Hindlimb muscle (tissue), 1 donor: ENCODE data around the gene MYO7A. TPM values are rescaled to one million over a fixed set of nuclear protein-coding genes. Genes with fewer than 3 reads are reported as not detected.

Experiments used
- DNase-seq: peaks from one replicate; pipeline ENCODE4 v3.0.0-alpha.2; 2013
- polyA plus RNA-seq: library from polyadenylated mRNA; unstranded; fragments of 120-200 nt; gene quantifications from one replicate; pipeline ENCODE4 v1.2.1, GENCODE V29; 2013; ENCODE audit not compliant: insufficient read length

Gene MYO7A
- polyA plus RNA-seq, 1 donor, result 4.8 TPM

DNA sequence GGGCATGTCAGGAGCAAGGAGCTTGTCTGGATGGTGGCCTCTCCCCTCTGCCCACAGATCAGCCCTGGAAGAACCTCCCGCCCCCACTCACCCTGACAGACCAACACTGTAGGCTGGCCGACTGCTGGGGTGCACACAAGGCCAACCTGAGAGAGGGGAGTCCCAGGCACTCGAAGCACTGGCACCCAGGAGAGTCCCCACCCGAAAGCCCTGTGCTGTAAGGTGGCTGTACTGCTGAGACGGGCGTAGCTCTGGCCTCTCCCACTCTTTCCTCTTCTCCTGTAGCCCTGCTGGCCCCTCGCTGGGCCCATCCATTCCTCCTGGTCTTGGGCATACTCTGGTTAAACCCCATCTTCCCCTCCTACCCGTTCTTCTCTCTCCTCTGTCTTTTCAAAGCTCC lies 39.7 kb downstream of the MYO7A start:
- no peak for DNase-seq

DNA sequence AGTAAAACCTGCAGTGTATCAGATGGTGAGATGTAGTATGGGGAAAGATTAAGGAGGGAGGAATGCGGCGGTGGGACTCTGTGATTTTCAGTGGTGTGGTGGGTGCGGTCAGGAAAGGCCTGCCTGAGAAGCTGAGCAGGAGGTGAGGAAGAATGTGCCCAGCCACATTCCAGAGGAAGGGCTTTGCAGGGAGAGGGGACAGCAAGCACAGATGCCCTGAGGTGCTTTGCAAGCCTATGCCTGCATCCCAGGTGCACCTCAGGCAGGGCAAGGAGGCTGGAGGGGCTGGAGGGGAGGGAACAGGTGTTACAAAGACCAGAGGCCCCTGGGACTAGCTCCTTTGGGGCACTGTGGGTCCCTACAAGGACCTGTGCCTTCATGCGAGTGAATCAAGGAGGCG lies 42.1 kb downstream of the MYO7A start:
- no peak for DNase-seq

DNA sequence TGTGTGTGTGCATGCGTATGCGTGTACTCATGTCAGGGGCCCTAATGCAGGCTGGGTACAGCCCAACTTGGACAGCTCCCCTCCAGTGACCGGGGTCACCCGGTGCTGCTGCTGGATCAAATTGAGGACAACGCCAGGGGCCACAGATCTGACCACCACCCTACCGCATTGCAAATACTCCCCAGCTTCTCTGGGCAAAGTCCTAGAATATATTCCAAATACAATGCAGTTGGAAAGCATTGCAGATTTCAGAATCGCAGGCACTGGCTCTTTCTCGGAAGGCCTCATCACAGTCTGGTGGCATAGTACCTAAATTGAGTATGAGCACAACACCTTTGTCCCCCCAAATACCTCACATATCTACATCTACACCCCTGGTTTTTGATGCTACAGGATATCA lies 43.2 kb downstream of the MYO7A start:
- DNase-seq, result no peak

DNA sequence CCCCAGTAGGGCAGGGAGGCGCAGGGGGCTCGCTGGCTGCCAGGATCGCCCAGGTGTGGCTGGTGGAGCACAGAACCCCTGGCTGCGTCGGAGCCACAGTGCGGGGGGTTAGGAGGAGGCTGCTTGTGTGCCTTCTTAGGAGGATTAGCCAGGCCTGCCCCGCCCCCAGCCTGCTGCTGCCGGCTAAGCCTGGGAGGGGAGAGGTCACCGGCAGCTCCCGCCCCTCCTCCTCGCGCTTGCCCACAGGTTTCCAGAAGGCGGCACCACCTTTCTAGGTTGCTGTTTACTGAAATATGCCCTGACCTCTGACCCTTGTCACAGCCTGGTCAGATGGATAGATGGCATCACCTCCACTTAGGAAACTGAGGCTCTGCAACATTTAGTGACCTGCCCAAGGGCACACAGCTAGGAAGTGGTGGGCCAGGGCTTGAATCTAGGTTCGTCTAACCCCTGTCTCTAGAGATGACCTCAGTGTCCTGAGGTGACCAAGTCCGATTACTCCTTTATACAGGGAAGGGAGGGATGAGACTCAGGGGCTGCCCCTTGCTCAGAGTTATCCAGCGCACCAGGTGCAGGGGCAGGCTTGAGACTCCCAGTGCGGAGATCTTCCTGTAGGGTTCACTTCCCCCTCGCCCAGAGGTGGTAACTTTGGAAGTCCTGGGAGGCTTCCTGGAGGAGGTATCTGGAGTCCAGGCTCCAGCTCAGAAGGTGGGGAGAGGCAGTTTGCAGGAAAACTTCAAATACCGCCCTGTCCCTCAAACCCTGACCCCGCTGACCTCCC lies 44.0 kb downstream of the MYO7A start:
- no peak for DNase-seq

DNA sequence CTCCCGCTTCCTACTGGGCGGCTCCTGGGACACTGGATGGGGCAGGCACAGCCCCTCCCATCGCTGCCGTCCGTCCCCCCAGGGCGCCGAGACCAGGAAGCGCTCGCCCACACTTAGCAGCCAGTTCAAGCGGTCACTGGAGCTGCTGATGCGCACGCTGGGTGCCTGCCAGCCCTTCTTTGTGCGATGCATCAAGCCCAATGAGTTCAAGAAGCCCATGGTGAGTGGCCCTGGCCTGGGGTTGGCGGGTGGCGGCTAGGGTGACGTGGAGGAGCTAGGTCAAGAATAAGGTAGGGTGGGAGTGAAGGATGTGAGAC lies 44.6 kb downstream of the MYO7A start:
- DNase-seq, result no peak

DNA sequence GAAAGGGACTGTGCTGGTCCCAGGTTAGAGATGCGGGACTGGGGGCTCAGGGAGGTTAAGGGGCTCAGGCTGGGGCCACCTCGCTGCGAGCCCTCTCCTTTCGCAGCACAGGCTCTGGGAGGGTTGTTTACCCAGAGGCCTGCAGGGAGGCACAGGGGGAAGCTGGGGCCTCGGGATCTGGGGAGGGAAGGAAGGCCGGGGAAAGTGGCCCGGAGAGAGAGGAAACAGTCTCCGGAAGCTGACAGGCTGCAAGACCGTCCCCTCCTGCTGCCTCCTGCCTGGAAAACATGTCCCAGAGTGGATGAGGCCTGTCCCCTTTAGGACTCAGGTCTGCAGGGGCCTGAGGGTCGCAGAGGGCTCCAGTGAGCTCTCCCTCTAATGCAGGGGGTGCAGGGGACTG lies 45.4 kb downstream of the MYO7A start:
- no peak for DNase-seq

DNA sequence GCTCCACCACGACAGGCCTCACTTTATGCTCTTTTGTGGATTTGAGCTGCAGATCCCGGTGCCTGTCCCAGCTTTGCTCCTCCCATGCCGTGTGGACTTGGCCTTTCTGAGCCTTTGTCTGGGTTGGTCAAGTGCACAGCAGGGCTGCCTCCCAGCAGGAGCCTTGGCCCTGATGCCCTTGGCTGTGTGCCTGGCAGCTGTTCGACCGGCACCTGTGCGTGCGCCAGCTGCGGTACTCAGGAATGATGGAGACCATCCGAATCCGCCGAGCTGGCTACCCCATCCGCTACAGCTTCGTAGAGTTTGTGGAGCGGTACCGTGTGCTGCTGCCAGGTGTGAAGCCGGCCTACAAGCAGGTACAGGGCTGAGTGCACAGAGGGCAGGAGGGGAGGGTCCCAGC lies 46.5 kb downstream of the MYO7A start:
- no peak for DNase-seq

DNA sequence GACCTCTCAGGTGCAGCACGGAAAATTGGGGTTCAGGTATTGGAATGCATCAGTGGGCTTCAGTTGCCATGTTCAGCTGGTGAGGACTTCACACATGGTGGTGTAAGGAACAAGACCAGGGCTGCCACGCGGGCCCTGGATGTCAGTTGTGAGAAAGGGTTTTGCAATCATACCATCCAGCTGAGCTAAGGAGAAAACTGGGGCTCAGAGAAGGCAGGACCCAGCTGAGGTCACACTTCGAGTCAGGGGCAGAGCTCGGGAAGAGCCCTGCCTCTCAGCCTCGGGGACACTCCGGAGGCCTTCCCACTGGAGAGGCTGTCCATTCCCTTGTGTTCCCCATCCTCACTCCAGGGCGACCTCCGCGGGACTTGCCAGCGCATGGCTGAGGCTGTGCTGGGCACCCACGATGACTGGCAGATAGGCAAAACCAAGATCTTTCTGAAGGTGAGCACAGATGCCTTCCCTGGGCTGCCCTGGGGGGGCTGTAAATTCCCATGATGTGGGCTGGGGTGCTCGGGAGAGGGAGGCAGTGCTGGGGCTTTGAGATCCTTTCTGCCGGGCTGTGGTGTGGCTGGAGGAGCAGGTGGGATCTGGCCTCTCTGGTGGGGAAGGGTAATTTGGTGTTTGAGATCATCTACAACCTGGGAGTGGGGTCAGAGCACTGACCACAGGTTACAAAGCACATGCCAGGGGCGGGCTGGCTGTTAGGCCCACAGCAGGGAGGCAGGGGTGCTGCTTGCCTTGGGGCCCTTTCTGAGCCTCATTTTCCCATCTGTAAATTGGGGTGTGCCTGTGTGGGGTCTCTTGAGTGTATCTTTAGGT lies 47.2 kb downstream of the MYO7A start:
- DNase-seq, result no peak

DNA sequence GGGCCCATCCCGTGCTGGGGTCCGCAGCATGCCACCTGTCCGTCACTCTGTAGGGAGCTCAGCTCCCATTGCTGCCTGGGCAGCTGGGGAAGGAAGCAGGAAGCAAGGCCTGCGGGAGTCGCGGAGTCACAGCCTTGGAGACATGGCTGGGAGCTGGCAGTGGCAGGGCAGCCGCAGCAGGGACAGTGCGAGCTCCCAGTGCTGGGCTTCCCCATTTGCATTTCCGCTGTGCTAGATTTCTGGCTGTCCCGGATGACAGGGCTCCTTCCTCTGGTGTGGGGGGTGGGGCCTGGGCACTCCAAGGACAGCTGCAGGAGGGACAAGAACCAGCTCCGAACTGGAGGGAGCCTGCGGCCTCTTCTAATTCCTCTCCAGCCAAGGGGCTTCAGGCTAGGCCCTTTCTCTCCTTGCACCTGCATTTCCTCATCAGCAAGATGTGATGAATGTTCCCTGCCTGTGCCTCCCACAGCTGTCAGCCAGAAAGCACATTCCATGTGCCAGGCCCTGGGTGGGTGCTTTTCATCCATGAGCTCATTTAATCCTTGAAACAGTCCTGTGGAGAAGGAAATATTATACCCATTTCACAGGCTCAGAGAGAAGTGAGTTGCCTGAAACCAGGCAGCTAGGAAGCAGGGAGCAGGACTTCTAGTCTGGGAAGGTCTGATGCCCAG lies 48.0 kb downstream of the MYO7A start:
- DNase-seq, result no peak

DNA sequence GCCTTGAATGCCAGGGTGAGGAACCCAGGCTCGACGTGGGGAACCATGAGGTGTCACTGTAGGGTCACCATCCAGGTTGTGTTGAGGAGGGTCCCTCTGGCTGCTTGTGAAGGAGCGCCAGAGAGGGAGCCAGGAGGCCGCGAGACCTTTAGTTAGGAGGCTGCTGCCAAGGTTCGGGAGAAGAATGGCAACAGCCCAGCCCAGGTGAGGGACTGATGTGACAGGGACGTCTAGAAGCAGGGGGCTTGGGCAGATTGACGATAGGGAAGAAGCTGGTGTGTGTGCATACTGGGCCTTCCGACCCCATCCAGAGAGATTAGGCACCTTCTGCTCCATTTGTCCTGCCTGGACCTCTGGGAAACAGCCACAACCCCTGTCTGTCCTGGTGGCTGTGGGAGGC lies 49.0 kb downstream of the MYO7A start:
- no peak for DNase-seq

DNA sequence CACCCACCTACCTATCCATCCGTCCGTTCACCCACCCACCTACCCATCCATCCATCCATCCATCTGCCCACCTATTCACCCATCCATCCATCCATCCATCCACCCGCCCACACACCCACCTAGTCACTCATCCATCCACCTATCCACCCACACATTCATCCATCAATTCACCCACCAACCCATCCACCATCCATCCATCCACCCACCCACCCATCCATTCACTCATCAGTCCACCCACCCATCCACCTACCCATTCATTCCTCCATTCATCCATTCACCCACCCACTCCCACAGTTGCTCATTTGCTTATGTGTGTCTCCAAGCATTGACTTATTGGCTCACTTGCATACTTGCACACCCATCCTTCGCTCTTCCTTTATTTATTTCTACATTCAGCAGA lies 50.1 kb downstream of the MYO7A start:
- DNase-seq, result no peak

DNA sequence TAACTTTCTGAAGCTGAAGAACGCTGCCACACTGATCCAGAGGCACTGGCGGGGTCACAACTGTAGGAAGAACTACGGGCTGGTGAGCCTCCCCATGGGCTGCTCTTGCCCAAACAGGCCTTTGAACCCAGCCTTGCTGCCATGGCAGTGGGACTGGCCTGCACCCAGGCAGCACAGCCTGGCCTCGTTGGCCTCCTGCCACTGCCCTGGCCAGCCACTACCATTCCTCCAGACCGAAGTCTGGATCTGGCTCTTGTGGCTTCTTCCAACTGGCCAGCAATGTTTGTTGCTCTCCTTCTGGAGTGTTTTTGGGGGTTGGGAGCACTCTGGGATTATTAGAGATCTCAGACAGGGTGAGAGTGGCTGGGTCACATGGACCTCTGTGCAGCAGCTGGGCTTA lies 51.0 kb downstream of the MYO7A start:
- no peak for DNase-seq

DNA sequence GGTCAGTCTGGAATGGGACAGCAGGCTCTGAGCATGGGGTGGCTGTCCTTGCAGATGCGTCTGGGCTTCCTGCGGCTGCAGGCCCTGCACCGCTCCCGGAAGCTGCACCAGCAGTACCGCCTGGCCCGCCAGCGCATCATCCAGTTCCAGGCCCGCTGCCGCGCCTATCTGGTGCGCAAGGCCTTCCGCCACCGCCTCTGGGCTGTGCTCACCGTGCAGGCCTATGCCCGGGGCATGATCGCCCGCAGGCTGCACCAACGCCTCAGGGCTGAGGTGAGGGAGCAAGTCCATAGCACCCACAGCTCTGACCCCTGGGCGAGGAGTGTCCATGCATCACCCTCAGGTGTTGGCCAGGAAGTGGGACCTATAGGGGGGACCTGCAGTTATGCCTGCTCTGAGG lies 51.6 kb downstream of the MYO7A start:
- no peak for DNase-seq

DNA sequence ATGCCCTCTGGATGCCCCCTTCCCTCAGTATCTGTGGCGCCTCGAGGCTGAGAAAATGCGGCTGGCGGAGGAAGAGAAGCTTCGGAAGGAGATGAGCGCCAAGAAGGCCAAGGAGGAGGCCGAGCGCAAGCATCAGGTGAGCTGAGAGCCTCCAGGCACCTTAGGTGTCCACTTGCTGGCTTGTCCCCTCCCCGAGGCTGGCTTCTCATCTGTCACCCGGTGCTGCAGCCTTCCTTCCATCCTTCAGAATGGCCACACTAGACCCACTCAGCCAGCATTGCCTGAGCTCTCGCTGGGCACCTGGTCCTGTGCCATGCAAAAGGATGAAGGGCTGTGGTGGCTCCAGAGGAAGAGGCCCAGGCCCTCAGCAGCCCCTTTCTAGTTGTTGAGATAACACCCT lies 52.3 kb downstream of the MYO7A start:
- DNase-seq, result no peak

DNA sequence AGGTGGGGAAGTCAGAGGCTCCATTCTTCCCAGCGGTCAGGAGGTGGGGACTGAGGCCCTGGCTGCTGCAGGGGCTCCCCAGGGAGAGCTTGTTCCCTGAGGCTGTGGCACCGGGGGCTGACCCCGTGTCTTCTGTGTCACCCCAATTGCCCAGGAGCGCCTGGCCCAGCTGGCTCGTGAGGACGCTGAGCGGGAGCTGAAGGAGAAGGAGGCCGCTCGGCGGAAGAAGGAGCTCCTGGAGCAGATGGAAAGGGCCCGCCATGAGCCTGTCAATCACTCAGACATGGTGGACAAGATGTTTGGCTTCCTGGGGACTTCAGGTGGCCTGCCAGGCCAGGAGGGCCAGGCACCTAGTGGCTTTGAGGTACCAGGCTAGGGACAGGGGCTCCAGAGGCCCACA lies 53.2 kb downstream of the MYO7A start:
- DNase-seq, result no peak

DNA sequence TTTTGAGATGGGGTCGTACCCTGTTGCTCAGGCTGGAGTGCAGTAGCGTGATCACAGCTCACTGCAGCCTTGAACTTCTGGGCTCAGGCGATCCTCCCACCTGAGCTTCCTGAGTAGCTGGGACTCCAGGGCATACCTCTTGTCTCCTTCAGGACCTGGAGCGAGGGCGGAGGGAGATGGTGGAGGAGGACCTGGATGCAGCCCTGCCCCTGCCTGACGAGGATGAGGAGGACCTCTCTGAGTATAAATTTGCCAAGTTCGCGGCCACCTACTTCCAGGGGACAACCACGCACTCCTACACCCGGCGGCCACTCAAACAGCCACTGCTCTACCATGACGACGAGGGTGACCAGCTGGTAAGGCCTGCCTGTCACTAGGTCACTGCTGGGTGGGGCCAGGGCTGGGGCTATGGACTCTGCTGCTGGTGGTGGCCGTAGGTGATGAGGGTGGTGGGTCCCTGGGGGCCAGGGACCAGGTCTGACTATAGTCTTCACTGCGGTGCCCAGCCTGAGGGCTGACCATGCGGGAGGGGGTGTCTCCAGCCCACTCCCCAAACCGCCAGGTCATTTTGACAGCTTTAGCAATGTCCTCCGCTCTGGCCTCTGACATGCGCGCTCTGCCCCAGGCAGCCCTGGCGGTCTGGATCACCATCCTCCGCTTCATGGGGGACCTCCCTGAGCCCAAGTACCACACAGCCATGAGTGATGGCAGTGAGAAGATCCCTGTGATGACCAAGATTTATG lies 53.9 kb downstream of the MYO7A start:
- no peak for DNase-seq

DNA sequence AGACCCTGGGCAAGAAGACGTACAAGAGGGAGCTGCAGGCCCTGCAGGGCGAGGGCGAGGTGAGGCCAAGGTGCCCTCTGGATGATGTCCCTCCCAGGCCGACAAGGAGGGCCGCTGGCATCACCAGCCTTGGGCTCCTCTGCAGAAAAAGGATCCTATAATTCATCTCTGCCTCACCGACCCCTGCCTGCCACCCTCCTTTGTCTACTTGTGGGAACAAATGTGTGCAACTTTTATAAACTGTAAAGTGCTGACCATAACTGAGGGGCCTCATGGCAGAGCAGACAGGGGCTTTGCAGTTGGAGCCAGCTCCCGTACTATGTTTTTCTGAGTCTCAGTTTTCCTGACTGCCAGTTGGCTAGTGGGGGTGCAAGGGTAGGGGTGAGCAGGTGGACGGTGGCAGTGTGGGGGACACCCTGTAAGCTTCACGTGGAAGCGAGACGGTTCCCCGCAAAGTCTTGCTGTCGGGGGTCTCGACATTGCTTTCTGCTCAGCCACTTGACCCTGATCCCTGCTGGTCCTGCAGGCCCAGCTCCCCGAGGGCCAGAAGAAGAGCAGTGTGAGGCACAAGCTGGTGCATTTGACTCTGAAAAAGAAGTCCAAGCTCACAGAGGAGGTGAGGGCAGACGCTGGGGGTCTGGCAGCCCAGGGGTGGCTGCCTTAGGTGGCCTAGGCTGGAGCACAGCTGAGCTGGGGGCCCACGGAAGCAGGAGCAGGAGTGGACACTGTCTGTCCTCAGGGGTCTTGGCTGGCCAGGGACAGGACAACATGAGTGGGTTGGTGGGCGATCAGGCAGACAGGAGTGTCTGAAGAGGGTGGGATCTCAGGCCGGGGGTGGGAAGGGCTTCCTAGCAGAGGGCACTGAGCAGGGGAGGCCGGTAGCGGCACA lies 54.7 kb downstream of the MYO7A start:
- no peak for DNase-seq

DNA sequence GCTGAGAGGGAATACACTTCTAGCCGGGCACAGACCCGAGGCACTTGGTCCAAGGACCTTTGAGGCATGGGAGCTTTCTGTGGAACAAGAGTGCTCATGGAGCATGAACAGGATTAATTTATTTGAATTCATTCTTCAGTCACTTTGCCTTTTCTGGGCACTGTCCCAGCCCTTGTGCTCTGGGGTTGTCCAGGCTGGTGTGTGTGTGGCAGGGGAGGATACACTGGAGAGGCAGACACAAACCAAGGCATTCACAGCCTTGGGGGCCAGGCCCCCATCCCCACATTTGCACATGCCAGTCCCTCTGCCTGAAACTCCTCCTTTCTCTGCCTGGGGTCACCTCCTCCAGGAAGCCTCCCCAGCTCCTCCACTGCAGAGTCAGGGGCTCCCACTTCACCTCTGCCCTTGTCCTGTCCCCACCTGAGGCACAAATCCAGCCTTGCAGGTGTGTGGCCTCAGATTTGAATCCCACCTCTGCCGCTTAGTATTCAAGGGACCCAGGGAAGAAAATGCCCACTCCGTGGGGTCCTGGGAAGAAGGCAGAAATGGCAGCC lies 55.5 kb downstream of the MYO7A start:
- no peak for DNase-seq

DNA sequence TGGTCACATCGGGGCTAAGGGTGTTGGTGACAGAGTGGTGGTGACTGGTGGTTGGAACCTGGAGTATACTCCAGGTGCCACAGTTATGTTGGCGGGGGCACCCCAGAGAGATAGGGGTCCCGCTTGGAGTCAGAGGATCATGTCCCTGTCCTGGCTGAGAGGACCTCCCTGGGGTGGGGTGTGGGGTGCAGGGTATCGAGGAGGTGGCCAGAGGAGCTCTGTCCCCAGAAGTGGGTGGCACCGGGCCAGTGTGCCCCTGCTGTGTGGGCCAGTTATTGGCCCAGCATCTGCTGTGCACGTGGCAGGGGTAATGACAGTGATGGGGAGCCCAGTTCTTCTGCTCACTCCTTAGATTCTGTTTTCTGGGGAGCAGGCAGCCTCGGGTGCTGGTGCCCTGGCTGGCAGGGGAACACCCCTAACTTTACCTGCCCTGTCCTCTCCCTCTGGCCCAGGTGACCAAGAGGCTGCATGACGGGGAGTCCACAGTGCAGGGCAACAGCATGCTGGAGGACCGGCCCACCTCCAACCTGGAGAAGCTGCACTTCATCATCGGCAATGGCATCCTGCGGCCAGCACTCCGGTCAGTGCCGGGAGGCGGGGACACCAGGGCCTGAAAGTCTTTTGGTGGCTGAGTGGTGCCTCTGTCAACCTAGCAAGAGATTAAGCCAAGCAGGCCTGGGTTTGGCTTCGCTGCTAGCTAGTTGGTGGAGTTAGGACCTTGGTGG lies 56.3 kb downstream of the MYO7A start:
- DNase-seq, result no peak

DNA sequence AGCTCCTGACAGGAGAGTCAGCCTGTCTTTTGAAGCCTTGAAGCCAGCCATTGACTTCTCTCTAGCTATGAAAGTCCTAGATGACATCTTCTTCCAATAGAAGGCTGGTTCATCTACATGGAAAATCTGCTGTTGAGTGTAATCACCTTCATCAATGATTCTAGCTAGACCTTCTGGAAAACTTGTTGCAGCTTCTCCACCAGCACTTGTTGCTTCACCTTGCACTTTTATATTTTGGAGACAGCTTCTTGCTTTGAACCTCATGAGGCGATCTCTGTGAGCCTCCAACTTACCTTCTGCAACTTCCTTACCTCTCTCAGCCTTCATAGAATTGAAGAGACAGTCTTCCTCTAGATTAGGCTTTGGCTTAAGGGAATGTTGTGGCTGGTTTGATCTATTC lies 58.3 kb downstream of the MYO7A start:
- no peak for DNase-seq
